ENCODE measurements around the gene ANKS1A. TPM values are rescaled to one million over a fixed set of nuclear protein-coding genes. Genes with fewer than 3 reads are reported as not detected.

ANKS1A gene
- total RNA-seq, 2 experiments from 2014 or later = 6.0 to 6.7 TPM

GRCh38 chr6:35030099-35030498, 141.0 kb downstream of the ANKS1A start:
- ChIA-PET POLR2A (no interaction called here), CTCF (interaction anchor here (0.8 kb wide), 1 partner anchor 45 kb away, joined by 3 read pairs; no protein-coding TSS in a partner anchor)
- H3K9me3 Mint-ChIP-seq = no peaks in the 10 kb centered on the region
- intact Hi-C loops (cut with micrococcal nuclease) = no loop called here
- no peak overlapping the region for H3K4me3 Mint-ChIP-seq
- DNase-seq (no peak), ATAC-seq (no peak)
- no peak overlapping the region for H3K27ac Mint-ChIP-seq
- no peak for TF ChIP-seq CTCF (IDR thresholded peaks at IDR 0.05)
- H3K36me3 Mint-ChIP-seq (ENCODE audit: low read depth) = no peaks in the 10 kb centered on the region
- H3K4me1 Mint-ChIP-seq (ENCODE audit: low read depth) = no peaks in the 10 kb centered on the region
- no peaks in the 10 kb centered on the region for H3K27me3 Mint-ChIP-seq

GRCh38 chr6:35031611-35032529, 142.8 kb downstream of the ANKS1A start:
- no peak for TF ChIP-seq CTCF (IDR thresholded peaks at IDR 0.05)
- no peaks in the 10 kb centered on the region for H3K4me1 Mint-ChIP-seq (ENCODE audit: low read depth)
- no peaks in the 10 kb centered on the region for H3K27me3 Mint-ChIP-seq
- intact Hi-C loops (cut with micrococcal nuclease) = no loop called here
- no peaks in the 10 kb centered on the region for H3K9me3 Mint-ChIP-seq
- ChIA-PET CTCF (no interaction called here), POLR2A (no interaction called here)
- no peak for ATAC-seq
- H3K4me3 Mint-ChIP-seq = no peak overlapping the region
- no peak for DNase-seq
- no peaks in the 10 kb centered on the region for H3K36me3 Mint-ChIP-seq (ENCODE audit: low read depth)
- H3K27ac Mint-ChIP-seq = no peak overlapping the region

DNA sequence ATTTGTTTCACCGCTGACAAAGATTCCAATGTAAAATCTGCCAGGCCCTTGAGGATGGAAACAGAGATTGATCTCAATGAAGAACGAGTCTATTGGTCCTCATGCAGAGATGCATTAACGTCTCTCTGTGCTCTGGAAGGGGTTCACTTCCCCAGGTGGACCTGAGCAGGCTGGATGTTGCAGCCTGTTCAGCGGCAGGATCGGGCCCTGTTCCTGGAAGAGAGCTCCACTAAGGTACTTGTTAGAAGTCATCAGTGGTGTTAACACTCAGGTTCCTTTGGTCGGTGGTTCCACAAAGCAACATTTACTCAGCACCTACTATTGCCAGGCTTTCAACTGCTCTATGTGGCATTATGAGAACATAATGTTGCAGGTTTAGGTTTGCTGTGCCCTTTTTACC, 144.6 kb downstream of the ANKS1A start:
- intact Hi-C loops (cut with micrococcal nuclease) = no loop called here
- H3K27ac Mint-ChIP-seq = no peak overlapping the region
- ChIA-PET POLR2A (interaction anchor here (0.6 kb wide), 1 partner anchor 158 kb away, joined by 3 read pairs; no protein-coding TSS in a partner anchor), CTCF (interaction anchor here (1.2 kb wide), 1 partner anchor 208 kb away, joined by 3 read pairs; no protein-coding TSS in a partner anchor)
- no peak for DNase-seq
- no peak overlapping the region for H3K4me3 Mint-ChIP-seq
- no peak for TF ChIP-seq CTCF (IDR thresholded peaks at IDR 0.05)
- no peaks in the 10 kb centered on the region for H3K36me3 Mint-ChIP-seq (ENCODE audit: low read depth)
- no peaks in the 10 kb centered on the region for H3K27me3 Mint-ChIP-seq
- H3K4me1 Mint-ChIP-seq (ENCODE audit: low read depth) = no peaks in the 10 kb centered on the region
- ATAC-seq = no peak
- no peaks in the 10 kb centered on the region for H3K9me3 Mint-ChIP-seq

DNA sequence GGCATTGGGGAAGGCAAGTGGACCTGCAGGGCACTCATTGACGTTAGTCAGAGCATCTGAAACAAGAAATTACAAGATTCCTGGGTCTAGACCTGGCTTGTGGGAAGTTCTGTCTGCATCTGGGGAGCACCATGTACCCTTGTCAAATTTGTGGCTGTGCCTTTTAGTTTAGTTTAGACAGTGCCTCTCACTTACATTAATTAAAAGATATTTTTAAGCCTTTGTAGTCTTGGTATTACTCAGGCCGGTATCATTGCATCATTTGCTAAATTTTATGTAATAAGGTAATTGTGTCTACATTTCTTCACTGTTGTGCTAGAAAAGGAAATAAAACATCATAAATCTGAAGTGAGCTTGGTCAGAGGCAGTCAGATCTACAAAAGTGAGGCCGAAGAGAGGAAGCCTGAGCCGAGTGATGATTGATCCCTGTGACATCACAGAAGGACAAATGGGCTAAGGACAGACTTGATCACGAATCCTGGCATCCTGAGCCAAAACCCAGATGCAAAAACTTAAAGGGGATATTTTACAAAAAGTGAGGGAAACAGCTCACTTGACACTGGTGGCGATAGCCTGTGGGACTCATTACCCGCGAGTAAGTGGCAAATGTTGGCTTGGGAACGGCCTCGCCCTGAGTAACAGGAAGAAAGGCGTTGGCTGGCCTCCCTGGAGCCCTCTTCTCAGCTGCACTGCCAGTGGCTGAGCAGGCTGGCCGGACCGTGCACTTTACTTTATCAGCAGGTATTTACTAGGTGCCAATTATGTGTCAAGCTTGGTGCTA, 145.5 kb downstream of the ANKS1A start:
- DNase-seq (no peak), ATAC-seq (no peak)
- Mint-ChIP-seq H3K27ac (no peak overlapping the region), H3K27me3 (no peaks in the 10 kb centered on the region), H3K36me3 (ENCODE audit: low read depth) (no peaks in the 10 kb centered on the region), H3K4me1 (ENCODE audit: low read depth) (no peaks in the 10 kb centered on the region), H3K9me3 (no peaks in the 10 kb centered on the region), H3K4me3 (no peak overlapping the region)
- CTCF ChIA-PET = no interaction called here
- intact Hi-C loops (cut with micrococcal nuclease) = no loop called here
- no peak for TF ChIP-seq CTCF (IDR thresholded peaks at IDR 0.05)
- POLR2A ChIA-PET = no interaction called here

Data from activated CD8-positive, alpha-beta T cell treated with anti-CD3 and anti-CD28 coated beads for 36 hours (primary cell).